ENCODE results near the gene TSC22D4.
"Not testable (repeated sequence)": the region's sequence is repeated elsewhere in the genome, so short reads cannot be mapped to it uniquely, and the experiment has no call there.

TSC22D4 gene

DNA sequence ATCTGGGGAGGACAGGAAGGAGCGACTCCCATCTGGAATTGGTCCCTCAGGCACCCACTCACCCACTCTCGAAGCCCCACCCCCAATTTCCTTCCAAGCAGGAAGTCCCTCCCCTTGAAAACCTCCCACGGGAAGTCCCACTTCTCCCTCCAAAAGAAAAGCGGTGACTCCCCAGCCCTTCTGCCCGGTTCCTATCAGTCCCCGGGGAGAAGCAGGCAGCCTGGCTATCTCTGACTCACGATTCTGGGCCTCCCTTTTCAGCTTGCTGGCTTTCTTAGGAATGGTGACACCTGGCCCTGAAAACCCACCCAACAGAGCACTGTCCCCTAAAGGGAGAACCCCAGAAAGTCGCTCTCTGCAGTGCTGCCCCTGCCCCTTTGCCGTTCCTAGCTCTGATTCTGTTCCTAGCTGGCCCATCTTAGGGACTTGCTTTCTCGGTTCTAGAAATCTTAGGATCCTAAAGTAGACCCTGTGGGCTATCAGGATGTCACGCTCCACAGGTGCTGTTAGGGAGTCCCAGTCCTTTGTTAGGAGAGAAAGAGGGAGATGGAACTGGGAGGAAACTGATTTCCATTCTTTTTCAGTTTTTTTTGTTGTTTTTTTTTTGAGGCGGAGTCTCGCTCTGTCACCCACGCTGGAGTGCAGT is 6.0 kb downstream of the TSC22D4 start:
- no peak for DNase-seq (ENCODE audit: low read depth)

DNA sequence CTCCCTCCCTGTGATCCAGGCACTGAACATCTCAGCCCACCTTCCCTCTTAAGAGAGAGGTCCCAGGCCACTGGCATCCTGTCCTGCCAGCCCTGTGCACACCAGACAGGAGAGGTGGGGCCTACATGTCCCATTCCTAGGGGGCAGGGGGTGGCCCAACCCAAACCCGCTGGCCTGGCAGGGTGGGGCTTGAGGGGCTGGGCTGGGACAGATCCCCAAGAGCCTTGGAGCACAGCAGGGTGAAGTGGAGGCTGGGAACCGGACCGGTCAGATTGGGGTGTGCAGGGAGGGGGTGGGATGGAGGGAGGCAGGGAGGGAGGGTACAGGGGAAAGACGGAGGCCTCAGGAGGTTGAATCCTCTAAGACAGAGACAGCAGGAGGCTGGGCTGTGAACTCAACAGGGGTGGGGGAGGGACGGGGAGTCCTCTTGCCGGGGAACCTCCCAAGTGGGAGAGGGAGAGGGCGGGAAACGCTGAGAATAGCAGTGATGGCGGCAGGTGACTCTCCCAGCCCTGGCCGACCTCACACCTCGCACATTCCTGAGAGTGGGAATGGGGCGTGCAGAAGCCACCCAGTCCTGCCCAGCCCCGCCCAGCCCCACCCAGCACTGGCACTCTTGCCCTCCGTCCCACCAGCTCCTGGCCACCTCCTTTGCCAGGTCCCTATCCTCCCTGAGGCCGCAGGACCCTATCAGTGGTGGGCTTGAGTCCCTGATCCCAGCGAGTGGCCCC is 6.7 kb downstream of the TSC22D4 start:
- no peak for DNase-seq (ENCODE audit: low read depth)

DNA sequence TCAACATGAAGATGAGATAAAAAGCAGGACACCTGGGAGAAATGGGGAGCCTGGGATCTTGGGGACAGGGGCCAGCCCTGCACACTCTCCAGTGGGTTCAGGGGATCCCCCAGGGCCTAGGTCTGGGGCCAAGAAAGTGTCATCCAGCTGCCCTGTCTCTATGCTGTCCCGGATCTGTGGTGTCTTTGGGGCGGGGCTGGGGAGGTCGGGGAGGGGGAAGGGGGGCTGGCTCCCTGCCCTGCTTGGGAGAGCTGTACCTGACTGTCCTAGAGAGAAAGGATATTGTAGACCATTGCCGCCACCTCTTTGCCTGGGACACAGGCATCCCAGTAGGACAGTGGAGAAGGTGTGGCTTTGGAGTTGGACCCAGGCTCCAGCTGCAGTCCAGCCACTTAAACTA is 8.0 kb downstream of the TSC22D4 start:
- no peak for DNase-seq (ENCODE audit: low read depth)

DNA sequence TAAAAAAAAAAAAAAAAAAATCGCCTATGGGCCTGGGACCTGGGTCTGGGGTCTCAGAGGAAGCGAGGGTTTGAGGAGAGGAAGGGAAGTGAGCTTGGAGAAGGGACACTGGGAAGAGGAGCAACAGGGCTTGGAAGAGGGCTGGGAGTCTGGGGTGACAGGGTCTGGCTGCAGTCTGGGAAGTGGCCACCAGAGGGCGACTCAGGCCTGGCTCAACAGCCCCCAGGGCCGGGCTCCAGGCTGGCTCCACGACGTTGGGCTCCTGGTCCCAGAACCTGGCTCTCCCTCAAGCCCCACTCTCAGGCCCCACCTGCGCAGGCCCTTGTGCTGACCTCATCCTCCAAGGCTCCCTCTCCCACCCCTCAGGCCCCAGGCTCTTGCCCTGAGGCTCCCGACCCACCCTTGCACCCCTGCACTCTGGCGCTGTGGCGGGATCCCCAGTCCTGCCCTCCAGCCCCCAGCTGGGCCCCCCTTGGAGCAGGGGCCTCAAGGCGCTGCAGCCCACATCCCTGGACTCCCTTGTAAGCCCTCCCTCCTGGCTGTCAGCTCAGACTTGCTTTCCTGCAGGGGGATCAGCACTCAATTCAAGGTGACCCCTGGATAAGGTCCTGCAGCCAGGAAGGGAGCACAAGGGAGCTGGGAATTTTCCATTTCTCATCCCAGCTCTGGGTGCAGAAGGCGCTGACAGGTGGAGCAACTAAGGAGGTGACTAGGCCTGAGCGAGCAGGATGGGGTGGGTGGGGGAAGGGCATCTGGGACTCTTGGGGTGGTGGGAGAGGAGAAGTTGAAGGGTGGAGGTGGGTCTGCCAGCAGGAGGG is 9.6 kb downstream of the TSC22D4 start:
- DNase-seq (ENCODE audit: low read depth), result no peak

DNA sequence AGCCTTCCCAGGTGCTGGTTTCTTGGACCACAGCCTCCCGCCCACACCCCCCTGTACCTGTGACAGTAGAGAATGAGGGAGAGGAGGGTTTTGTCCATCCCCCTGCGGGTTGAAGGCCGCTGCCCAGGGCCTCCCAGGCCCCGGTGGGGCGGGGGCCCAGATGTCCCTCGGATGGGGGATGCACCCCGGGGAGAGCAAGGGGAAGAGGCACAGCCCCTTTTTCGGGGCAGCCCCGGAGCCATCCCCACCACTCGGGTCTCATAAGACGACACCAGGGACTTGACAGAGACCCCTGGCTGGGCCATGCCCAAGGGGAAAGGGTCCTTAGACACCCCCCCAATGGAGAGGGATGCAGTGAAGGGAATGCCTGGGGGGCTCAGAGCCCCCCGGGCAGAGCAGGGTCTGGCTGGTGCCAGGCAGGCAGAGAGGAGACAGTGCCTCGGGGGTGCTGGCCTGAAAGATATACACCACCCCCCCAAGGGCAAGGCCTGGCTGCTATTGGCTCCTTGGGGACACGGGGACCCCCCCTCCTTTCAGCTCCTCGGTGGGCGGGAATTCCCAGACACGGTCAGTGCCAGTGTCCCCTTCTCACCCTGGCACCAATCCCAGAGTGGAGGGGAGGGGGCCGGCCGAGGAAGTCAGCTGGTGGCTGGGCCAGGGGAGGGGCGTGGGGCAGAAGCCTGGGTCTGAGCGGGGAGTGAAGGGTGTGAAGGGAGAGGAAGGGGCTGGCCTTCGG is 11.2 kb downstream of the TSC22D4 start:
- DNase-seq (ENCODE audit: low read depth), result no peak

DNA sequence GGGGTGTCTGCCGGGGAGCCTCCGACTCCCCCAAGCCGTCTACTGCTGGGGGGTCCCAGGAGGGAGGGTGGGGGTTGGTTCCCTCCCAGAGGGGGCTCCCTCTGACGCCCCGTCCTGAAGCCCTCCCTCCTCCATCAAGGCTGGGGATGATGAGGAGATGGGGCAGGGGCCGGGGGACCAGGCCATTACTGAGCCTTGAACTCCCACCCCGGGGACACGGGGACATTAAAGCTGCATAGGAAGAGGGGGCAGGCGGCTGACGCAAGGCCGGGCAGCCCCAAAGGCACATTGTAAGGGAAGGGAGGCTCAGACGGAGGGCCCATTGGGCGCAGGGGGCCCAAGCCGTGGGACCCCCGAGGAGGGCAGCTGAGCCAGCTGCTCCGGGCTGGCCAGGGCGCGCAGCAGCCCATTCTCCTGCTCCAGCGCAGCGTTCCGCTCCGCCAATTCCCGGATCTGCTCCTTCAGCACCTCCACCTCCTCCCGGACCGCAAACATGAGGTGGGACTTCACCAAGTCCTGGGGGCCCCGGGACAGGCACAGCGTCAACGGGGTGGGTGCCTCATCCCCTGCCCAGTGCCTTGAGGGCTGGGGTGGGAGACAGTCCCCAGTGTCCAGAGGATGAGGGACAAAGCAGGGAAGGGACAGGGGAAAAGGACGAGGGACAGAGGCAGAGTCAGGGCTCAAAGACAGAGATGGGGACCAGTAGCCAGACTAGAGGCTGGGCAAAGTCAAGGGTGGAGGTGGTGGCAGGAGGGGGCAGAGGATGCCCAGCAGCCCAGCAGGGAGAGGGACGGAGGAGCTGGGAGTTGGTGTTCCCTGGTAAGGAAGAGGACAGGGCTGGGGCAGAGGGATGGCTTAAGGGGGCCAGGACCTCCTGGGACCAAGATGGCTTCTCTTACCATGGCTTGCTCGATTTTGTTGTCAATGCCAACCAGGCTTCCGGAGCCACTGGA is 12.1 kb downstream of the TSC22D4 start:
- no peak for DNase-seq (ENCODE audit: low read depth)

DNA sequence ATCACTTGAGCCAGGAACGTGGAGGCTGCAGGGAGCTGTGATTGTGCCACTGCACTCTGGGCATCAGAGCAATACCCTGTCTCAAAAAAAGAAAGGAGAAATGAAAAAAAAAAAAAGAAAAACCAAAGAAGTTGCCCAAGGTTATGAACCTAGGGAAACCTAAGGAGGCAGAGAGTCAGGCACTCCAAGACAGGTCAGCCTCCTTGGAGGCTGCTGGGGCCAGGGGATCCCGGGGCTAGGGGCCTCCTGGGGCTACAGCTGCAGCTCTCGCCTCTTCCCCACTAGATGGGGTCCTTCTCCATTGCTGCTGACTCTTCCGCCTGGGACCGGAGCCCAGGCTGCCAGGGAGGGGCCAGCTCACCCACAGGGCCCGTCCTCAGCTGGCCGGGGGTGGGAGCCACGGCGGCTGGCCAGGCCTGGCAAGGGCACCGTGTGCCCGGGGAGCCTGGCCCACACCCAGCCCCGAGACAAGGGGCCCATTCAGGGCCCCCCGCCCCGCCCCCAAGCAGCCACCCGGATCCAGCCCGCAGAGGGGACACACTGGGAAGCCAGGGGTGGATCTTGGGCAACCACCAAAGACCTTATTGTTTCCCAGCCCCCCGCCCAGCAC is 13.2 kb downstream of the TSC22D4 start:
- no peak for DNase-seq (ENCODE audit: low read depth)

DNA sequence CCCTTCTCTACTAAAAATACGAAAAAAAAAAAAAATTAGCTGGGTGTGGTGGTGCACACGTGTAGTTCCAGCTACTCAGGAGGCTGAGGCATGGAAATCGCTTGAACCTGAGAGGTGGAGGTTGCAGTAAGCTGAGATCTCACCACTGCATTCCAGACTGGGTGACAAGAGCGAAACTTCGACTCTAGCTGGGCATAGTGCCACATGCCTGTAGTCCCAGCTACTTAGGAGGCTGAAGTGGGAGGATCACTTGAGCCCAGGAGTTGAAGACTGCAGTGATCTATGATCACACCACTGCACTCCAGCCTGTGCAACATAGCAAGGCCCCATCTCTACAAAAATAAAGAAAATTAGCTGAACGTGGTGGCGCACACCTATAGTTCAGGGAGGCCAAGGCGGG is 13.7 kb downstream of the TSC22D4 start:
- no peak for DNase-seq (ENCODE audit: low read depth)

DNA sequence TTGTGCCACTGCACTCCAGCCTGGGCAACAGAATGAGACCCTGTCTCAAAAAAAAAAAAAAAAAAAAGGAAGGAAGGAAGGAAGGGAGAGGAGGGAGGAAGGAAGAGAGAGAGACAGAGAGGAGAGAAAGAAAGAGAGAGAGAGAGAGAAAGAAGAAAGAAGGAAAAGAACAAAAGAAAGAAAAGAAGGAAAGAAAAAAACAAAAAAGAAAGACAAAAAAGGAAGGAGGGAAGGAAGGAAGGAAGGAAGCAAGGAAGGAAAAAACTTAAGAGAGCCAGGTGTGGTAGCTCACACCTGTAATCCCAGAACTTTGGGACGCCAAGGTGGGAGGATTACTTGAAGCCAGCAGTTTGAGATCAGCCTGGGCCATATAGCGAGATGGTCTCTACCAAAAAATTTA is 14.2 kb downstream of the TSC22D4 start:
- DNase-seq (ENCODE audit: low read depth), result no peak

DNA sequence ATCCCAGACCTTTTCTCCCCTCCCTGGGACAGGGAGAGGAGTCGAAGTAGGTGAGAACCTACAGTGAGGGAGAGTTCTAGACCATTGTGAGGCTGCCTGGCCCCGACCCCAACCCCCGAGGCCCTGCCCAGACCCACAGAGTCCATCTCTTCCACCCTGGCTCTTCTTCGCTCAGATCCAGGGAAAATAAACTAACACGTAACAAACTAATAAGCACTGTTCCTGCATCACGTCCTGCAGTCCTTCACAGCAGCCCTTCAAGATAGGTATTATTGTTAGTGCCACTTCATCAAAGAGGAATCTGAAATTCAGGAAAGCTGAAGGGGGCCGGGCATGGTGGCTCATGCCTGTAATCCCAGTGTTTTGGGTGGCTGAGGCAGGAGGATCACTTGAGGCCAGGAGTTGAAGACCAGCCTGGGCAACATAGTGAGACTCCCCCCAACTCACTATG is 14.8 kb downstream of the TSC22D4 start, which contains the start of gene SPACDR:
Gene SPACDR, minus strand, starts transcription at position 51 of the 451 bp plus-strand sequence. CDS start 235 bp downstream, outside the sequence.
- DNase-seq (ENCODE audit: low read depth), result no peak

DNA sequence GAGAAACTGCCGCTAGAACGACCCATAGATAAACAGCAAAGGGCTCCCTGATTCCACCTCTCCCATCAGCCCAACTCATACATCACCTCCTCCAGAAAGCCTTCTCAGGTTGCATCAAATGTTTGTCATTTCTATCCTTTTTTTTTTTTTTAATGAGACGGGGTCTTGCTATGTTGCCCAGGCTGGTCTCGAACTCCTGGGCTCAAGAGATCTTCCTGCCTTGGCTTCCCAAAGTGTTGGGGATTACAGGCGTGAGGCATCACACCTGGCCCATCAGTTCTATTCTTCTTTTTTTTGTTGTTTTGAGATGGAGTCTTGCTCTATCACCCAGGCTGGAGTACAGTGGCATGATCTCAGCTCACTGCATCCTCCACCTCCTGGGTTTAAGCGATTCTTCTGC is 22.0 kb downstream of the TSC22D4 start:
- DNase-seq (ENCODE audit: low read depth), result no peak

DNA sequence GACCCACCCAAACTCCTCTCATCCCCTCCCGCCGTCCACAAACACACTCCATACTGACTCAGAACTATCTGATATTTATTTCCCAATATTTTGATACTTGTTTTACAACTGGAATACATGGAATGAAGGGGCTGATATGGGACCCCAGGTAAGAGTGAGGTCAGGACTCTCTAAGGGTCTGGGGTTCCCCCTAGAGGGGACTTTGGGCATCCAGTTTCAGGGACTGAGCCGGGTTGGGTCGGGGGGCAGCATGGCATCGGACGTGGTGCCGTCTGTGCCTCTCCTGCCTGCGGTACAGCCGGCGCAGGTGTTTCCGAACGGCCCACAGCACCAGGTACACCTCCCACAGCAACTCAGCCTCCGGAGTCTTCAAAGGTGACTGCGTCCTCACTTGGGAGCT is 22.5 kb downstream of the TSC22D4 start:
- no peak for DNase-seq (ENCODE audit: low read depth)

DNA sequence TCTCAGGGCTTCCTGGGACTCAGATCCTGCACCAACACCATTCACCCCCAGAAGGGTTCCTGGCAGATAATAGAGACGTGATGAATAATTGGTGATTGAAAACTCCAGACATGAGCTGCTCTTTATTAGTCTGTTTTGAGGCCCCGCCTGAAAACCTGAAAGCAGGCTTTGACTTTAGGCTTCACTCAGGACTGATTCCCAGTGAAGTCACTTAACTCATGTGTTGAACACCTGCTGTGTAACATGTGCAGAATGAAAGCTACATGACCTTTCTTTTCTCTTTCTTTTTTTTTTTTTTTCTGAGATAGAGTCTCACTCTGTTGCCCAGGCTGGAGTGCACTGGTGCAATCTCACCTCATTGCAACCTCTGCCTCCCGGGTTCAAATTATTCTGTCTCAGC is 23.8 kb downstream of the TSC22D4 start:
- DNase-seq (ENCODE audit: low read depth), result no peak

DNA sequence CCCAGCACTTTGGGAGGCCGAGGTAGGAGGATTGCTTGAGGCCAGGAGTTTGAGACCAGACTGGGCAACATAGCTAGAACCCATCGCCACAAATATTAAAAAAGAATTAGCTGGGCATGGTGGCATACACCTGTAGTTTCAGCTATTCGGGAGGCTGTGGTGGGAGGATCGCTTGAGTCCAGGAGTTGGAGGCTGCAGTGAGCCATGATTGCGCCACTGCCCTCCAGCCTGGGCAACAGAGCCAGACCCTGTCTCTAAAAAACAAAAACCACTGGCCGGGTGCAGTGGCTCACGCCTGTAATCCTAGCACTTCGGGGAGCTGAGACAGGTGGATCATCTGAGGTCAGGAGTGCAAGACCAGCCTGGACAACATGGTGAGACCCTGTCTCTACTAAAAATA is 25.2 kb downstream of the TSC22D4 start:
- not testable (repeated sequence) for DNase-seq (ENCODE audit: low read depth)

DNA sequence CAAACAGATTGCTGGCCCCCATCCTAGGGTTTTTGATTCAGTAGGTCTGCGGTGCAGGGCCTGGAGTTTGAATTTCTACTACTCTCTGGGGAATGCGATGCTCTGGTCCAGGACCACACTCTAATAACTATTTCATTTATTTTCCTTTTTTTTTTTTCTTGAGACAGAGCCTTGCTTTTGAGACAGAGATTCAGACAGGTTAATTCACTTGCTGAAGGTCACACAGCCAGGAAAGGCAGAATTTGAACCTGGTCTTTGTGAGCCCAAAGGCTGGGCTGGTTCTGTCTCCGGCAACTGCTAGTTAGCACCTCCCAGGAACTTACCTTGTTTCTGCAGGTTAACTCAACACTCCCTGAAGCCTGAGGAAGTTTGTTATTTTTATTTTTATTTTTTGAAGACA is 26.5 kb downstream of the TSC22D4 start:
- DNase-seq (ENCODE audit: low read depth), result no peak

DNA sequence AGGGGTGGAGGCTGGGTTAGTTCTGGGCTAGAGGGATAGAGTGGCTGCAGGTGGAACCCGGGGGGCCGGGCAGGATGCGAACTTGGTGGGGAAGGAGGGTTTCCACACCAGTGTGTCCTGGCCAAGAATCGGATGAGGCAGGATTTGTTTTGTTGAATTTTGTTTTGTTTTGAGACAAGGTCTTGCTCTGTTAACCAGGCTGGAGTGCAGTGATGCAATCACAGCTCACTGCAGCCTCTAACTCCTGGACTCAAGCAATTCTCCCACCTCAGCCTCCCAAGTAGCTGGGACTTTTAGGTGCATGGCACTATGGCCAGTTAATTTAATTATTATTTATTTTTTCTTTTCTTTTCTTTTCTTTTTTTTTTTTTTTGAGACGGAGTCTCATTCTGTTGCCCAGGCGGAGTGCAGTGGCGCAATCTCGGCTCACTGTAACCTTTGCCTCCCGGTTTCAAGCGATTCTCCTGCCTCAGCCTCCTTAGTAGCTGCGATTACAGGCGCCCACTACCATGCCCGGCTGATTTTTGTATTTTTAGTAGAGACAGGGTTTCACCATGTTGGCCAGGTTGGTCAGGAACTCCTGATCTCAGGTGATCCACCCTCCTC is 29.7 kb downstream of the TSC22D4 start:
- no peak for DNase-seq (ENCODE audit: low read depth)

DNA sequence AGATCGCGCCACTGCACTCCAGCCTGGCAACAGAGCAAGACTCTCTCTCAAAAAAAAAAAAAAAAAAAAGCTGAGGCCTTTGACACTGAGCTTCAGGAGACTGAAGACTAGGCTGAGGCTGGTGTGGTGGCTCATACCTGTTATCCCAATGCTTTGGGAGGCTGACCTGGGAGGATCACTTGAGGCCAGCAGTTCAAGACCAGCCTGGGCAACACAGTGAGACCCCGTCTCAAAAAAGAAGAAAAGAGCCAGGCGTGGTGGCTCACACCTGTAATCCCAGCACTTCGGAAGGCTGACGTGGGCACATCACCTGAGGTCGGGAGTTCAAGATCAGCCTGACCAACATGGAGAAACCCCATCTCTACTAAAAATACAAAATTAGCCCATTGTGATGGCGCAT is 31.7 kb downstream of the TSC22D4 start:
- not testable (repeated sequence) for DNase-seq (ENCODE audit: low read depth)

DNA sequence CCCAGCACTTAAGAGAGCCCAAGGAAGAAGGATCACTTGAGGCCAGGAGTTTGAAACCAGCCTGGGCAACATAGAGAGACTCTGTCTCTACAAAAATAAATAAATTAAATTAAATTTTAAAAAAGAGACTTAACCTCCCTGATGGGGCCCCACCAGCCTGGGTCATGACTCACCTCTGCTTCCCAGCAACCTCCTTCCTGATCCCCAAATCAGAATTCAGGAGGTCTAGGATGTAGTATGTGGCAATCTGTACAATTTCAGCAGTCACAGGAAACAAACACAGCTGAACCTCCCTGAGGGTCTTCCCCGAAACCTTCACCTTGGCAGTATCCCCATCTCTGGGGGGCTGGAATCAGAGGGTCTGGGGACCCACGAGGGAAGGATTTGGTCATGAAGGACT is 33.0 kb downstream of the TSC22D4 start:
- DNase-seq (ENCODE audit: low read depth), result no peak

DNA sequence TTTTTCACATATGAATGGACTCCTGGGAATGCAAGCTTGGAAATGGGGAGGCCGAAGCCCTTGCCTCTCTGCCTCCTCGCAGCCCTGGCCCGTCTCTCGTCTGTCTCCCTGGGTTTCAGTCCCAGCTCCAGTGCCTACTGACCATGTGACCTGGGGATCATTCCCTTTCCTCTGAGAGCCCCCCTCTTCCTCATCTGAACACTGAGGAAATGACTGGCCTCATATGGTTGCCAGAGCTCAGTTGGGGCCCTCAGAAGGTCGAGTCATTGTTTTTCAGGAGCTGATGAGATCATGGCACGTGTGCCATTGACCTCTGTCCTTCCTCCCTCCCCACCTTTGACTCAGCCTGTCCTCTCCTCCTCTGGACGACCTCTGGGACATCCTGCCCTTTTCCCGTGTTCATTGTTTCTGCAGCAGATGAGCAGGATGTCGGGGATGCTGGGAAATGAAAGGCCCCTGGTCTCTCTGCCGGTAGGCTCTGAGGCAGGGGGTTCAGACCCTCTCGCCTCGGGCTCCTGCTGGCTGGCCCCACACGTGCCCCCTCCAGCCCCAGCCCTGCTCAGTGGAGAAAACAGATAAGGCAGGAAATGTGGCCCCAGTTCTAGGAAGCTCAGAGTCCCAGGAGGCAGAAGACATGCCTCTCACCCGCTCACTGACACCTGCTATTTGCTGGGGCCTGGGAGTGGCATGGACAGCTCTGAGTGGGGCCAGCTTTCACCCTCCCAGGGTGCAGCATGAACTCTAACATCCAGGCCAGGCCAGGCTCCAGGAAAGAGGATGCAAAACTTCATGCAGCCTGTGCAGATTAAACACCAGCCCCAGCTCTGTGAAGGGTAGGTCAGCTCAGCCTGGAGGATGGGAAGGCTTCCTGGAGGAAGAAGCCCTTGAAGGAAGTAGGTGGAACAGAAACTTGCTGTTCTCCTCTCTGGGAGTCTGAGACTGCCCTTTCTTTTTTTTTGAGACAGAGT is 34.4 kb downstream of the TSC22D4 start:
- DNase-seq (ENCODE audit: low read depth), result peak; percentile 50

All from GM04504 (cell line).